GM19372 (cell line): ENCODE results near the gene JARID2.
"Not testable (repeated sequence)": the region's sequence is repeated elsewhere in the genome, so short reads cannot be mapped to it uniquely, and the experiment has no call there.

Source experiments
- ATAC-seq: cut with Tn5 transposase; IDR thresholded peaks from one replicate; pipeline ENCODE4 v1.9.1; 2021; ENCODE audit warnings: mild to moderate bottlenecking, low read depth, moderate library complexity; ENCODE audit not compliant: unreplicated experiment

The JARID2 gene

GRCh38 chr6:15408758-15409157, 162.9 kb downstream of the JARID2 start:
- ATAC-seq: no peak

GRCh38 chr6:15409301-15410125, 163.6 kb downstream of the JARID2 start:
- ATAC-seq: no peak

- no peak for ATAC-seq
Measured at GRCh38 chr6:15410126-15410391, 164.2 kb downstream of the JARID2 start.

- no peak for ATAC-seq
Measured at GRCh38 chr6:15410752-15411151, 164.9 kb downstream of the JARID2 start.

DNA sequence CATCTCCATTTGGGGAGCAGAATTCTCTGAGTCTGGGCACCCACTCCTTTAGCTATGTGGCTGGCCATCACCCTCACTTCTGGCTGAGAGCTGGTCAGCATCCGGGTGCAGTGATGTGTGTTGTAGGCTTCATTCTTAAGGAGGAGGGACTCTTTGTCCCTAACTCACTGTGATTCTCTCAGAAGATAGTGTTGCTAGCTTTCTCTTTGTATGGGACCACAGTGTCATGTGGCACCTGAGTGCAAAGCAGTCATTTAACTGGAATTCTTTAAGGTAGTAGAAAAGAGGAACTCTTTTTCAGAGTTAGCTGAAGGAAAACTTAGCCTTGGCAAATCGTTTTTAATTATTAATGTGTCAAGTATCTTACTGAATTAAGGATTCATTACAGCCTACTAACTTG, 165.9 kb downstream of the JARID2 start:
- ATAC-seq: no peak

DNA sequence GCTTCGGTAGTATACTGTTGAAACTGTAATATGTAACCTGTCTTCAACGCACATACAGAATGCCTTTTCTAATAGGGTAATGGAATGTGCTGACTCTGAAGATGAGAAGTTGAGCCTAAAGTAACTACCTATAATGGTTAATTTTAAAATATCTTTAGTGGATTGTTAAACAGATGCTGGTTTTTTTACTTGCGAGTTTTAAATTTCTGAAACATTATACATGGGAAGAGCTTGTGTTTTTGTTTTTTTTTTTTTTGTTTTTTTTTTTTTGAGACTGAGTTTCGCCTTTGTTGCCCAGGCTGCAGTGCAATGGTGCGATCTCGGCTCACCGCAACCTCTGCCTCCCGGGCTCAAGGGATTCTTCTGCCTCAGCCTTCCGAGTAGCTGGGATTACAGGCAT, 166.9 kb downstream of the JARID2 start:
- no peak for ATAC-seq

DNA sequence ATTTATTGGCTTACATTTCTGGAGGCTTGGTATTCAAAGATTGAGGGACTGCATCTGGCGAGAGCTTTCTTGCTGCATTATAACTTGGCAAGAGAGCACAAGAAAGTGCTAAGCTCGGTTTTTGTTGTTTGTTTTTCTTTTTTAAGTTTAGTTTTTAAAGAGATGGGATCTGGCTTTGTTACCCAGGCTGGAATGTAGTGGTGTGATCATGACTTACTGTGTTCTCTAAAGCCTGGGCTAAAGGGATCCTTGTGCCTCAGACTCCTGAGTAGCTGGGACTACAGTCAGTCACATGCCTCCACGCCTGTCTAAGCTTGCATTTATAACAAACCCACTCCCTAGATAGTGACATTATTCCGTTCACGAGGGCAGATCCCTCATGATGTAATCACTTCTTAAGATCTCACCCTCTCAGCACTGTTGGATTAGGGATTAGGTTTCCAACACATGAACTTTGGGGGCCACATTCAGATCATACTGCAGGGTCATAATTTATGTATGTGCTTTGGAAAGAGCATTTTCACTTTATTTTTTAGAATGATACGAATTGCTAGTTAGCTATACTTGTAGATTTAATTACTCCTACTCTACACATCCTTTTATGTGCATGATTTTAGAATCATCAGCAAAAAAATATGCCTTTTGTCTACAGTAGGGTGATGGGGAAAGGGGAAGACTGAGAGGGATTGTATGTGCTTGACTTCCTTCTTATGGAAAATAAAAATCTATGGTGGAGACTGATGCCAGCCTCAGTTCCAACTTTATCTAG, 167.8 kb downstream of the JARID2 start:
- ATAC-seq: no peak

DNA sequence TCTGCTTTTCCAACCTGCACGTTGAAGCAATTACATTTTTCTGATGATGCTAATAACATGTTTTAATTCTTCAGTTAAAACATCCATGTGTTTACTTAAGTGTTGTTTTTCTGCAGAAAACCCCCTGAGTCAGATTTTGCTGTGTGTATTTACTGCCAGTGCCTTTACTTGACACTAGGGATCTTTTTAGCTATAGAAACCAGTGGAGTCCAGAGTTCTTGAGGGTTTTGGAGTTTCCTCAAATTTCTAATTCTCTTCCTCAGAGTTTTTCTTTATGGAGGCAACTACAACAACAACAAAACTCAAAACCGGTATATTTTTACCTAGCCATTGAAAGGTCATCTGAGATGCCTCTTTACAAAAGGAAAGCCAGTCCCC, 168.4 kb downstream of the JARID2 start:
- ATAC-seq: no peak

DNA sequence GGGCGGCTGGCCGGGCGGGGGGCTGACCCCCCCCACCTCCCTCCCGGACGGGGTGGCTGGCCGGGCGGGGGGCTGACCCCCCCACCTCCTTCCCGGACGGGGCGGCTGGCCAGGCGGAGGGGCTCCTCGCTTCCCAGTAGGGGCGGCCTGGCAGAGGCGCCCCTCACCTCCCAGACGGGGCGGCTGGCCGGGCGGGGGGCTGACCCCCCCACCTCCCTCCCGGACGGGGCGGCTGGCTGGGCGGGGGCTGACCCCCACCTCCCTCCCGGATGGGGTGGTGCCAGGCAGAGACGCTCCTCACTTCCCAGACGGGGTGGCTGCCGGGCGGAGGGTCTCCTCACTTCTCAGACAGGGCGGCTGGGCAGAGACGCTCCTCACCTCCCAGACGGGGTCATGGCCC, 169.8 kb downstream of the JARID2 start:
- not testable (repeated sequence) for ATAC-seq

GRCh38 chr6:15416932-15417509, 171.2 kb downstream of the JARID2 start:
- ATAC-seq: no peak

DNA sequence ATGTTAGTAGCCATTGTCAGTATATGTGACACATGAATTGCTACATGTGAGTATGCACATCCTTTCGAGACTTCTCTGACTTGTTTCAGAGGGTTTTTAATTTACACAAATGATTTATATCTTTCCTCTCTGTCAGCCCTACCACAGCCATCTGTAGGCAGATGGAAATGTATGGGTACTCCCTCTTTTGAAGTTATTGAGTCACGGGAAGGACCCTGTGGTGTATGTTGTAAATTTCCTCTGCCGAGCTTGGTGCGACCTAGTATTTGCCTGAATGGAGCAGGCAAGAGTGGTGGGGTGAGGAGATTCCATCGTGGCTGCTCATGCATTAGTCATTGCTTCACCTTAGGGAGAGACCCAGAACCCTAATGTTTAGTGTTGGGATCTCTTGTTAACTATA, 171.9 kb downstream of the JARID2 start:
- no peak for ATAC-seq

- no peak for ATAC-seq
Measured at GRCh38 chr6:15419493-15419892, 173.6 kb downstream of the JARID2 start.

GRCh38 chr6:15420959-15421438, 175.1 kb downstream of the JARID2 start:
- ATAC-seq: peak; percentile 81

DNA sequence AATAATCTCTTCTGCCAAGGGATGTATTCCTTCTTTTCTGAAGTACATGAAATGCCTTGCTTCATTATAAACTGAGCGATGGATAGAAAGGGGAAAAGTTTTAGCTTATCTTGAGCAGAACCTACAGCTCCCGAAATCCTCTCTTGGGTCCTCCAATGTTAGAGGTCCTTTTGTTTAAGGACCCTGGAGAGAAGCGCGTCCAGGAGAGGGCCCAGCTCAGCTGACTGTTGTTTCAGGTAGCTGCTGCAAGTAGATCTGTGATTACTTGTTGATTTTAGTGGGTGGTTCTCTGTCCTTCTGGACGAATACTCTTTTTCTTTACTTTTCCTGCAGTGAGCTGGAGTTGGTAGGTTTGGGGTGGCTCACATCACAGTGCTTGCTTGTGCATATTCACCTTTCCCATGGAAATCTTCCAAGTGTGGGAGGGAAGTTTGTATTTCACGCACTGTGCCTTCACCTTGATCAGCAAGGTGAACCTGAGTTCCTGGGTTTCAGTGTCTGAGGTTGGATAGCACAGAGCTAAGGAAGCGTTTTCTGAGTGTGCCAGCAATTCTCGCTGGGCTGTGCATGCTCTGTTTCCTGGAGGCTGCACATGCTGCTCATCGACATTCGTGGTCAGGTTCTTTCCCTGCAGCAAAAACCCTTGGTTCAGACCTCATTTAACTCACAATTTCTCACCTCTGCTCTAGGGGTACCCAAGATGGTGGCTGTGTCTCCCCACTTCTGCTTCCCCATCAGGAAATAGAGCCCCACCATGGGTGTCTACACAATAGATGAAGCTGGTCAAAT, 176.3 kb downstream of the JARID2 start:
- ATAC-seq: no peak

GRCh38 chr6:15423286-15423993, 177.6 kb downstream of the JARID2 start:
- no peak for ATAC-seq

- no peak for ATAC-seq
Measured at GRCh38 chr6:15425947-15426346, 180.1 kb downstream of the JARID2 start.

DNA sequence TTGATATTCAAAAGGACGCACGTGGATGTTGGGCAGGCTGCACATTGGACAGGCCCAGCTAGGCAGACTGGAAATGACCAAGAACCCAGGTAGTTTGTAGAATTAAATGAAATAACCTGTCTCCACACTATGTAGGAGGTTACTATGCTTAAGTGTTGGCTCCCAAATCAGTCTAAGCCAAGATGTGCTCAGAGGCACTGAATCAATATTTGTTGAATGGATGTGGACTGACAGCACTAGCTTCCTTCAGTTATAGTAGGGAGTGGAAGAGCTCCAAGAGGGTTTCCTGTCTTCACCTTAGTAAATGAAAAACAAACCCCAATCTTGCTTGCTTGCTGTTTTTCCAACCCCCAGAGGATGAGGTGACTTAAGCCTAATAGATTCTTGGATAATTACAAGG, 180.5 kb downstream of the JARID2 start:
- no peak for ATAC-seq

DNA sequence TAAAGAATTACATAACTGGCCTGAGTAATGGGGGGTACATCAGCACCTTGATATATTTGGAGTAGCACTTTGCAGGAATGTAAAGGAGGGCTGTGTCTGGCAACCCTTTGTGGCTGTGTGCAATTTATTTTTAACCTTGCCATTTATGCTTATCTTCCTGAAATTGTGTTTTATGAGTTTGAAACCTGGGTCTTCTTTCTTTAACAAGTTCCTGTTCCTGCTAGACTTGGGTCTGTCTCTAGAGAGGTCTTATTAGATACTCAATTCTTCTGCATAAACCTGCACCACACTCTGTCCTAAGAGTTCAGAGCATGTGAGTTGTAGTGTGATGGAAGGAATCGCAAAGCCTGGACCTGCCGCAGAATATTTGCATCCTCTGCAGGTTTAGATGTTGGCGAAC, 181.0 kb downstream of the JARID2 start:
- no peak for ATAC-seq

GRCh38 chr6:15427331-15428070, 181.6 kb downstream of the JARID2 start:
- ATAC-seq: no peak
